ENCODE data around the gene AFF1.

Gene AFF1

DNA sequence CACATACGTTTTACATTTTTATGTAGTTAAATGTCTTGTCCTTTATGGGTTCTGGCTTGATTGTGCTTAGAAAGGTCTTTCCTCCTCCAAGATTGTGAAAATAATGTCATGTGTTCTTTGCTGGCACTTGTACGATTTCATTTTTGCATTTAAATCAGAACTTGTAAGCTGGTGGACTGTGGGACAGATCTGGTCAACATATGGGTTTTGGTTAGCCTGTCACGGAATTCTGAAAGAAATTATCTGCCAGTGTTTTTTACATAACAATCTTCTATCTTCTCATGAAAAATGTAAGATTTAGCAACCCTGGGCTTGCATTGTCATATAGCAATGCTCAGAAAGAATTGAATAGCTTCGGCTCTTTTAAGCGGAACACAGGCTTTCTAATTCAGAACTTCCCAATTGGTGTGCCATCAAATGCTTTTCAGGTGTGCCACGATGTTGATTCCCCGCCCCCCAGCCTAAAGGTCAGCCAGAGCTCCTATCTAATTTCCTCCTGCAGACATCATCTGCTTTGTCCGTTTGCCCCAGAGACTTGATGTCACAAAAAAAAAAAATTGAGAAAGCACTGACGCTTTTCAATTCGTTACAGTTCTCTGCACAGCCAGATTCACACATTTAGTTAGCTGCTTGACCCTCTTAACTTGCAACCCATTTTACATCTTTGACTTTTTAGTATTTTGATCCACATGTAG, 16.2 kb downstream of the AFF1 start:
- no peak for DNase-seq (ENCODE audit: low read depth)

DNA sequence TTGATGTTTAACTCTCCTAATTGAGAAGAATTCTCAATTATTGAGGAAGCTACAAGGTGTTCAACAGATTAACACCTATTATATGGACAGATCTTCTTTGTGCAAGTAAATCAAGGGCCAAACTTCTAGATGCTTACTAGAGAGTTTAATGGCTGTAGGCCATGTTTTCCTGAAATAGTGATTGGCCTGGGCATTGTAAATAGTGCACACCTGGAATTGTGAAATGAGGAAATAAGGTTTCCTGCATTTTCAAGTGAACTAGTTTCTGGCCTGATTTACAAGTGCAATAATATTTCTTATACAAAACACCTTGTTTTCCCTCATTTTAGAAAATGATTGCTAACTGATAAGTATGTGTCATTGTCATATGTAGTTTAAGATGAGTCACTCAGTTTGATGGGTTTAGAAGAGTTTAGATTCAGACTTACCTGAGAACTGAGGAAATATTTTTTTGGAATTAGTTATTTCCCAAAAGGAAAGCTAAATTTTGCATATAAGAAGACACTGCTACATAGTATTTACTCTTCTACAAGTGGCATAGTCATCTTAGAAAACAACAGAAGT, 21.2 kb downstream of the AFF1 start:
- DNase-seq (ENCODE audit: low read depth) = no peak

DNA sequence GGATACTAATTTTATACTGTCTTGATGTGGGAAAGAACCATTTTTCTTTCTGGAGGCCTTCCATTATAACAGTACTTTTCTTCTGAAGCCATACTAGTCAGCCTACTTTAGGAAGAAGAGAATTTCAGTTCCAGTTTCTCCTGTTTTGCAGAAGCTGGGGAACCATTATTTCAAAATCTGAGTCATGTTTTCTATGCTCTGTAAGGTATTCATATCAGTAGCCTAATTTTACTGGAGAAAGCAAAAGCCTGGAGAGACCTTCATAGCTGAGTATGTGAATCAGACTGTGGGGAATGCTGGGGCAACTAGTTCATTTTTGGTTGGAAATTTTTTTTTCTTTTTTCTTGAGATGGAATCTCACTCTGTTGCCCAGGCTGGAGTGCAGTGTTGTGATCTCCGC, 22.4 kb downstream of the AFF1 start:
- no peak for DNase-seq (ENCODE audit: low read depth)

DNA sequence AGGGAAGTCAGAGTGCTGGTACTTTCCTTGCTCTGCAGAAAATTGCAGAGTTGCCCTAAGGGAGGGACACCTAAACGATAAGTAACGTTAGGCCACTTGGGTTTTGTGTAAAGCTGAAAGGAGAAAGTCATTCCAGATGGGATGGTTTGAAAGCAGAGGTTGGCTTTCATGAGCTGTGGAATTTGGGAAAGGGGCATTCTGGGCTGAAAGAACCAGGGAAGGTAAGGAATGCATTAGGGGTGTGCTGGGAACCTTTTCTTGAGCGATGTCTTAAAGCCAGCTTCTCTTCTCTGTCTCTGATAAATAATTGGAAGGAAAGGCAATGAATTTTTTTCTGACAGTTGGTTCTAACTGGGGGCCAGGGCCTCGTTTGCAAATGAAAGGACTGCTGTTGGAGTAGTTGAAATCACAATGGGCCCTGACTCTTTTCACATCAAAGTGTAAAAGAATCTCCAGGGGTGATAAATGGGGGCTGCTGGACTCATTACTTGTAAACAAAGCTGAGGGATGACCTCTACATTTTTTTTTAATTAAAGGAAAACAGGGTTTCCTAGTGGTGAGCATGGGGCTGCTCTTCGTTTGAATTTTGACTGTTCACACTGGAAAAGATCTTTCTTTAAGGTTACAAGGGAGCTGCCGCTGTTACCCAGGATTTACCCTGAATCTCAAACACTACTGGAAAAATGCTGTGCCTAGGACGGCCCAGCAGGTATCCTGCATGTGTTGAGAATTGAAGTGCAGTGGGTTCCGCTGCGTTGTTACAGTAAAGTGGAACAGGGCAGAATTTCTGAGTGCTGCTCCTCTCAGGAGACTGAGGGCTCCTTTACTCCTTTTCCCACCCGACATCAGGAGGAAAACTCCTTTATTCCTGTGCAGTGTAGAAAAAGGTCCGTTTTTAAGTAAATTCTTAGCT, 25.0 kb downstream of the AFF1 start:
- DNase-seq (ENCODE audit: low read depth) = no peak

DNA sequence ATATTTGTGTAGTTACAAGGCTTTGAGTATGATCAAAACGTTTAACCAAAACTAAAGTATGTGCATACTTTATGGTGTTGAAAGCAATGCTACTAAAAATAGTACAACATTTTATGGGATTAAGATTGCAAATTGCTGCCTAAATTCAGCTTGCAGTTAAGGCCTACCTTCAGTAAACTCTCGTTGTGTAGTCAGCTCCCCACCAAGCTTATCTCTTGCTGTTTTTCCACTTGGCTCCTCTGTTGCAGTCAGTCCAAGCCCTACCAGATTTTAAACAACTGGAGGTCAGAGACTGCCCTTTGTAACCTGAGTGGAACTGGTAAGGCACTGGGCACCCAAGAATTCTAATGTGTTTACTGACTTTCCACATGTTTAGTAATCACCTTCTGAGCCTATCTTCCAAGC, 25.7 kb downstream of the AFF1 start:
- no peak for DNase-seq (ENCODE audit: low read depth)

DNA sequence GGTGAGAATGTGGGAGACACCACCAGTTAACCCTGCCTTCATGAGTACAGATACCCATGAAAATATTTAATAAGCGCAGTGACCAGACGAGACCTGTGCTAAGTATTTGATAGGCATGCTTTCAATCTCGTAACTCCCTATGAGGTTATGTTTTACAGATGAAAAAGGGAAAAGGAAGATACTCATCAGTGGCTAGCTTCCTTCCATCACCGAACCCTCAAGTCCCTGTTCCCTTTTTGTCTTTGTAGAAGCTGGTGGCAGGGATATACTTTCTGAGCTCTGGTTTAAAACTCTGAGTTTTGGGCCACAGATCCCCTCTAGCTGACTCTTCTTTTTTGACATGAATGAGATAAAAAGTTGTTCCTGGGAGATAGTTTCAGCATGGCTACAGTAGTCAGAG, 26.3 kb downstream of the AFF1 start:
- DNase-seq (ENCODE audit: low read depth) = no peak

DNA sequence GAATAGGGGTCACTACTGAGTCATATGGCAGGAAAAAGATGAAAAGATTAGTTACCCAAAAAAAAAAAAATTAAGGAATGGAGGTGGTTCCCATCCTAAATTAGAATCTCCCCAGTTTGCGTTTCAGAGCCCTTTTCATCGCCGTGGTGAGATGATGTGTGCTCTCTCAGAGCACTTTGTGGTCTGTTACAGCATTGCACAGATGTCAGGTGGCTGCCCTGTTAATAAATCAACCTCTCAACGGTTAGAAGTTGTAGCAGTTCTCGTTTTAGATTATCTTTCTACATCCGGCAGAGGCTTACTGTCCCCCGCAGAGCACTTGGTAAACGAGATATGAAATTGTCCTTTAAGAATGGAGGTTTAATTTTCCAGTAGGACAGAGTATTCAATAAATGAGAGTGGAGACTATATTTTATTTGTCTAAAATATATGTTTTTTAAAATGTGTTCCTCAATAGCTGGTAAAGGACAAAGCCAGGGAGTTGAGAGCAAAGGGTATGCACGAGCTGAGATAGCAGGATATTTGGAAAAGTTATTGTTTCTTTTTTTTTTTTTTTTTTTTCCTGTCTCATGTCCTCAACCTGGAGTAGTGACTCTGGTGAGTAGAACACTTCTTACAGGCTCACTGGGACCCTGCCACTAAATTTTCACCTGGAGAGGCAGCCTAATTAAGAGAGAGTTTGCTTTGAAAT, 26.9 kb downstream of the AFF1 start:
- DNase-seq (ENCODE audit: low read depth) = no peak

DNA sequence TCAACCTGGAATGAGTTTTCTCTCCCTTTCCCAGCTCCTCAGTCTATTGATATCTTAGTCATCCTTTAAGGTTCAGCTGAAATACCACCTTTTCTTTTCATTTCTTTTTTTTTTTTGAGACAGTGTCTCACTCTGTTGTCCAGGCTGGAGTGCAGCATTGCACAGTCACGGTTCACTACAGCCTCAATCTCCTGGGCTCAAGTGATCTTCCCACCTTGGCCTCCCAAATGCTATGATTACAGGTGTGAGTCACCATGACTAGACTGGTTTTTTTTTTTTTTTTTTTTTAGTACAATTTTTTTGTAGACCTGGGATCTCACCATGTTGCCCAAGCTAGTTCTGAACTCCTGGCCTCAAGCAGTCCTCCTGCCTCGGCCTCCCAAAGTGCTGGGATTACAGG, 28.9 kb downstream of the AFF1 start:
- DNase-seq (ENCODE audit: low read depth) = no peak

DNA sequence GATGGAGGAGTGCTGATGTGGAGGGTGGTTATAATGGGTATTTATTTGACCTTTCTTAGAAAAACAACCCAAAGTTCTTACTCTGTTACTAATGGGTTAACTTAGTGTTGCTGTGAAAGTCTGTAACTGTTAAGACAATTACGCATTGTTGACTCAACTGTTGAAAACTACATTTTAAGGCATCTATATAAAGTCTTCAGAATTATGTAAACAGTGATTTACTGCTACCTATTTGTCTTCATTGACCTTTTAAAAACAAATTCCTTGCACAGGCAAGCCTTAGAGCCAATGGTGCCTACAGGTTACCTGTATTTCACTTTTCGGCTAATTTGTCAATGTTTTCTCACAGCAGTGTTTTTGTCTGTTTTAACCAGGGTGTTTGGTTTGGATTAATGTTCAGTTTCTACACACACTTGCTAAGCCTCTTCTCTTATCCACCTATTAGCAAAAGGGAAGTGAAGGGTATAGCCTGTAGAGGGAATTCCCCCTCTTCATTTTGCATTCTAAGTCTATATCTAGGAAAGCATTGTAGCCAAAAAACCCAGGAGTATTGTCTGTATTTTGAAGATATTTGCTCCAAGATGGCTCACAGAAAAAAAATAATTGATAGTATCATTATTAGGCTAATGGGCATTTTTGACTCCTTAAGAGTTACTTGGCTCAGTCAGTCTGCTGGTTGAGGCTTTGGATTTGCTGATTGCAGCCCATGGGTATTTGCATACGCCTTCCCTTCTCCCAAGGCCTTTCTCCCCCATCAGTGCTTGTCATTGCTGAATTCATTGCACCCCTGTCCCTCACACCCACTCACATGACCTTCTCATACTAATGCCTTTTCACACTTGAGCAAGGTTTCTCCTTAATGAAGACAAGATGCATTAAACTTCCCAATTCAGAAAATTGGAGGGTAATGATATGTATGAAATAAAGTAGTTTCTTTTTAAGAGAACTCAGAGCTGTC, 30.5 kb downstream of the AFF1 start:
- DNase-seq (ENCODE audit: low read depth) = no peak

DNA sequence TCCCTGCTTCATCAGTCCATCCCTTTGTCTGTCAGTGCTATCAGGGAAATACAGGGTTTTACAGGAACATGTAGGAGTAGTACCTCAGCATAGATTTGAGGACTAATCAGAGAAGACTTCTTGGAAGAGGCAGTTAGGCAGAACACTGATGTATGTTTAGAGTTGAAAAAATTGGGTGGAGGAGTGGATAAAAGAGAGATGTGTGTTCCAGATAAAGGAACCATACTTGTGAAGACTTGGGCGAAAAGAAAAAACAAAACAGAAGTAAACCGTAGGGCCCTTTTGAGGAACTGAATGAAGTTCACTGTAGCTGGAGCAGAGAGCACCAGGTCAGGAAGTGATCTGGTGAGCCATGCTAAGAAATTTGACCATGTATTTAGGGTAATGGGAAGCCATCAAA, 32.3 kb downstream of the AFF1 start:
- DNase-seq (ENCODE audit: low read depth) = no peak

DNA sequence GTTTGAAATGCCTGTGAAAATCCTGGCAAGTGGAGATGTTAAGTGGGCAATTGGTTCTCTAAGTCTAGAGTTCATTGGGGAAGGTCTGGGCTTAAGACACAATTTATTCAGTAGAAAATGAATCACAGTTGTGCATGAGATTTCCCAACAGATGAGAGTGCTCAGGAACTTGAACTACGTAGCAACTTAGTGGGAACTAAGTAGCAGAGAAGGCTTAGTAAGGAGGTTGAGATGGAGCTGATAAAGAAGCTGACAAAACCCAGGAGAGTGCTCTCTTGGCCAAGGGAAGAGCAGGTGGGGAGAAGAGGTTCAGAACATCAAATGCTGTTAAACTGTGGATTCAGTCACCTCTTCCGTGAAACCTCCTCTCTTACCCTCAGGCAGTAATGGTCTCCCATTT, 33.0 kb downstream of the AFF1 start:
- no peak for DNase-seq (ENCODE audit: low read depth)

DNA sequence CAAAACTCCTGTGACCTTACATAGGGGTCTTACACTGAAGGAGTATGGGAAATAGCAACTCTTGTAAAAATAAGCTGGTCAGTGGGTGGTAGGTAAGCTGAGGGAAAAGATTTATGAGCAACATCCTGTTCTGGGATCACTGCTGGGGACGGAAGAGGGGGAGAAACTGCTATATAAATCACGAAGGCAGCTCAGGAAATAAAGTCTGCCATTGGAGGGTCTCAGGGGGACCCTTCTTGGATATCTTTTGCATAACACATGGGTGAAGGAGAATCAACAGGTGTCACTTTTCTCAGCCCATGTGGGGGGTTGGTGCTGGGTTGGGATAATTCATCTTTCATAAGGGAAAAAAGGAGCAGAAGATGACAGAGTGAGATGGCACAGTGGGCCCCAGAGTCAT, 33.7 kb downstream of the AFF1 start:
- no peak for DNase-seq (ENCODE audit: low read depth)

DNA sequence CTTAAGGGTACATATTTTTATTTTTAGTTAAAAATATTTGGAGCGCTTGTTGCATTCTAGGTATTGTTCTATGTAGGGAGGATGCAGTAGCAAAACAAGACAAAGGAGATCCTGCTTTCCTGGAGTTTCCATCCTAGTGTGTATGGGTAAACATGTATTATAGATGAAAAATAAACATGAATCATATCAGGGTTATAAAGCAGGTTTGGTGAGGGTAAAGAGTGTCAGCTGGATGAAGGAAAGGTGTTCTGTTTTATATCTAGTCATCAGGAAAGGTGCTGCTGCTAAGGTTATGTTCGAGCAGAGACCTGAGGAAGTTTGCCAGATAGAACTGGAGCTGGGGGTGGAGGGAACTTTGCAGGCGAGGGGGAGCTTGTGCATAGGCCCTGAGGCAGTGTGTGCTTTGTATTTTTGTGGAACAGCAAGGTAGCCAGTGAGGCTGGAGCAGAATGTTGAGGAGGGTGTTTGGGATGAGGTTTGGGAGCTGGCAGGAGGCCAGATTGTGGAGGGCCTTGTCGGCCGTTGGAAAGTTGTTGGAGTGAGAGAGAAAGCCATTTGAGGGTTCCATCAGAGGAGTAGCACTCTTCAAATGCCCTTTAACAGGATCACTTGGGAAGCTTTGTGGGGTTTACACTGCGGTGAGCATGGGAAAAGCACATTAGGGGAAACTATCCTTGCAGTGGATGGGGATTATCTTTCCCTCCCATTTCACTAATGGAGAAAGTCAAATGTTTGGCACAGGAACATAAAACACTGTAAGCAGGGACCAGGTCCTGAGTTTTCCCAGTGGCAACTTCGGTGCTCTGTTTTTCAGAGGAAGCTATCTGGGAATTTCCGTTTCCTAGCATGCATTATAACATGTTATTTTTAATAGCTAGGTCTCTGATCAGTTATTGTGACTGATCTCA, 35.9 kb downstream of the AFF1 start:
- DNase-seq (ENCODE audit: low read depth) = no peak

DNA sequence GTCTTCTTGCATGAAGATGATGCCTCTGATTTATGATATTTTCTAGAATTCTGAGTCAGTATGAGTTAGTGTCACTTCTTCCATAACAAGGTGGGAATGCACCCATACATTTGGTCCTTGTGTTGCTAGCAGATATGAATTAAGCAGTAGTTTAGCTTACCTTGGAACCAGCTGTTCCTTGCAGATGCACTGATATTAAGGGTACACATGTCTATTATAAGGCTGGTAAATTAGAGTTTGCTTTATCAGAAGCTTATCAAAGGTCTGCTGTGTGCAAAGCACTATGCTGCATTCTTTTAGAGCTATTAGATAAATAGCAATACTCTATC, 36.5 kb downstream of the AFF1 start:
- DNase-seq (ENCODE audit: low read depth) = no peak

DNA sequence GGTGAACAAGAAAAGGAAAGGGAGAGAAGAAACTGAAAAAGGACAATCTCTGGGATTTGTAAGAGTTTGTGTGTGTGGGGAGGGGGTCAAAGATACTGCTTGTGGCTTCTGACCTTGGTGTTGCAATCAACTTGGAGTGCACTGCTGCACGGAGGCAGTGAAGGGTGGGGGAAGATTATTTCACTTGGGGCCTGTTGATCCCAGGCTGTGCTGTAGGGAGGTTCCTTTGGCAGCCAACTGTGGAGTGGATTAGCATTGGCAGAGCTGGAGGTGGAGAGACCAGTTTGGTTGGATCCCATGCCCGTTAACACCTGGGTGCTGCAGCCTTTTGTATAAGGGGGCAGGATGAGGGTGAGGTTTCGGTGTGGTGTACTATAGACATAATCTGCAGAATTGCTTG, 38.2 kb downstream of the AFF1 start:
- no peak for DNase-seq (ENCODE audit: low read depth)

DNA sequence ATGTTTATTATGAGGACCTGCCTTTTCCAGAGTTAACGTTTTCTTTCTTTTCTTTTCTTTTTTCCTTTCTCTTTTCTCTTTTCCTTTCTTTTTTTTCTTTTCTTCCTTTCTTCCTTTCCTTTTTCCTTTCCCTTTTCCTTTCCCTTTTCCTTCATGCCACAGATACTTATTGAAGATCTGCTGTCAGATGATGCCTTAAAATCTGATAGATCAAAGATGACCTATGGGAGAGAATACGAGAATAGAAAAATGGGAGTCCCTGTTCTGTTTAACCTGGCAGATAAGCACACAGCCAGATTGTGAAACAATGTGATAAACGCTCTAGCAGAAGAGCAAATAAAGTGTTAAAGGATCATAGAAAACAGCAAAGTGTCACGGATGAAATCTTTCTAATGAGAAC, 38.9 kb downstream of the AFF1 start:
- no peak for DNase-seq (ENCODE audit: low read depth)

DNA sequence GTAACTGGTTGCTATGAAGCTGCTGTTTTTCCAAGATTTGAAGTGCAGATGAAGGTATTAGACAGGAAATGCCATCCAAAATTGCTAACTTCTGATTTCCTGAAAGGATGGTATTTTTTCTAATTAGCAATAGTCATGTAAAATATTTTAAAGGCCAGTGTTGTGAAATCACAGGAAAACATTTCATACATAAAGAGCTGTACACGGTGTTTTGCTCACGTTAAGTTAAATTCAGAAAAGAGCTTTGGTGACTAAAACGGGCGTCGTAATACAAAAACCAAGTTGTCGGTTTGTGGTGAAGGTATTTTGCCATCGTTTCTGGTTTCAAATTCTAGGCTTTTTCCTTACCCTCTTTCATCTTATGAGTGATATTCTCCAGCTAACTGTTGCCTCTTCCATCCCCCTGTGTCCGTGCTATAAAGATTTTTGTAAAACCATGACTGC, 39.8 kb downstream of the AFF1 start:
- no peak for DNase-seq (ENCODE audit: low read depth)

DNA sequence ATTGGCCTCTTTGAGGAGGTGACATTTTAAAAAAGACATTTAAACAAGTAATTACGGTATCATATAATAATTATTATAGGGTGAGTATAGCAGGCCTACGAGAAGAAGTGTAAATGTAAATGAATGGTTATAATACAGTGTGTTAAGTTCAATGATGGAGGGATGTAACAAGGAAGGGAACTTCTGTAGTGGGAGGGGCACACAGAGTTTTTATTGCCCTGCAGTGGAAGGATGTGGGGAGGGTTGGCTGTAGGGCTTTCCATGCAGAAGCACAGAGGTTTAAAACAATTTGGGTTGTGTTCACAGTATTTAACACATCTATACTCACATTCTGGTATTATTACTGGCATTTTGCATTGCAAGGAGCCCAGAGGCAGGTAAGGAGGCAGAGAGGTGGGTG, 41.1 kb downstream of the AFF1 start:
- DNase-seq (ENCODE audit: low read depth) = no peak

DNA sequence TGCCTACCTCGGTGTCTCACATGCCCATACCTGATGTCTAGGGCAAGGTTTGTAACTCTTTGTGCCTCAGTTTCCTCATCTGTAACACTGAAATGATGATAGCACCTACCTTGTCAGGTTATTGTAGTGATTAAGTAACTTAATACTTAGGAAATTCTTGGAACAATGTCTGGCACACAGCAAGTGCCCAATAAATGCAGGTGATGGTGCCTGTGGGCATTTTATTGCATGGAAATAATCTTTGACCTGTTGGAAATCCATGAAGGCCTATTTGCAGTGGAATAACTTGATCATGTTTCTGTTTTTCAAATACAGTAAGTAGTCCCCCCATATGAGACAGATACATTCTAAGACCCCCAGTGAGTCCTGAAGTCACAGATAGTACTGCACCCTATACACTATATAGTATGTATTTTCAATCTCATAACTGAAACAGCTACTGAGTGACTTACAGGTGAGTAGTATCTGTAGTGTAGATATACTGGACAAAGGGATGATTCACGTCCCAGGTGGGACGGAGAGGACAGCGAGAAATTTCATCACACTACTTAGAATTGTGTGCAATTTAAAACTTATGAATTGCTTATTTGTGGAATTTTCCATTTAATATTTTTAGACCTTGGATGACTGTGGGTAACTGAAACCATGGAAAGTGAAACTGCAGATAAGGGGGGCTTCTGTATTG, 42.1 kb downstream of the AFF1 start:
- DNase-seq (ENCODE audit: low read depth) = no peak

All from T follicular helper cell (primary cell).